ENCODE results near the gene CNTN3. TPM values are rescaled to one million over a fixed set of nuclear protein-coding genes. Genes with fewer than 3 reads are reported as not detected.

Gene CNTN3
- polyA plus RNA-seq, 1 donor (not counting 4 experiments of a cell fraction or from before 2014, with no cell fraction given), result 0.01 TPM

- Histone ChIP-seq H3K9me1 (ENCODE audit: control insufficient read depth, extremely low read depth, insufficient read depth, low read length) (no peaks in the 10 kb centered on the region), H3K4me3 (ENCODE audit: control insufficient read depth in 2 of 3, extremely low read depth in 1 of 3, insufficient read depth in 2 of 3, low read depth in 1 of 3, low read length in 3 of 3) (no peak overlapping the region), H3K36me3 (ENCODE audit: control insufficient read depth in 2 of 2, extremely low read depth in 1 of 2, insufficient read depth in 2 of 2, low read length in 2 of 2) (no peaks in the 10 kb centered on the region), H3K9me3 (ENCODE audit: control insufficient read depth, low read depth, low read length) (no peaks in the 10 kb centered on the region), H3K27me3 (ENCODE audit: control insufficient read depth, extremely low read depth, insufficient read depth, low read length) (no peaks in the 10 kb centered on the region), H2AFZ (ENCODE audit: control insufficient read depth, low read length) (no peak overlapping the region), H4K20me1 (ENCODE audit: control insufficient read depth, extremely low read depth, insufficient read depth, low read length) (no peaks in the 10 kb centered on the region), H3K4me2 (ENCODE audit: control insufficient read depth, extremely low read depth, insufficient read depth, low read depth, low read length) (no peak overlapping the region), H3K79me2 (ENCODE audit: control insufficient read depth, insufficient read depth, low read length) (no peaks in the 10 kb centered on the region), H3K9ac (ENCODE audit: control insufficient read depth, extremely low read depth, insufficient read depth, low read length) (no peak overlapping the region), H3K4me1 (ENCODE audit: control insufficient read depth, extremely low read depth, insufficient read depth, low read length) (no peaks in the 10 kb centered on the region), H3K27ac (ENCODE audit: control insufficient read depth, insufficient read depth, low read length) (no peak overlapping the region)
- TF ChIP-seq CTCF (optimal IDR thresholded peaks at IDR 0.05 in 1 of 3, IDR thresholded peaks at IDR 0.05 in 1 of 3, conservative IDR thresholded peaks at IDR 0.05 in 1 of 3; ENCODE audit: extremely low read depth in 1 of 3, insufficient read depth in 2 of 3, low read length in 3 of 3) (no peak), EZH2 (IDR thresholded peaks at IDR 0.05; ENCODE audit: low read length) (no peak)
- no peak for FAIRE-seq
- dilution Hi-C loops (cut with MboI; ENCODE audit: extremely low pct_ligation_motif_present, low sequenced_read_pairs), result no loop called here
- no peak for DNase-seq (ENCODE audit: low read depth, low spot score)
These were observed 7.1 kb upstream of the CNTN3 start for GRCh38 chr3:74621581-74621980.

- dilution Hi-C loops (cut with MboI; ENCODE audit: extremely low pct_ligation_motif_present, low sequenced_read_pairs), result no loop called here
- TF ChIP-seq EZH2 (IDR thresholded peaks at IDR 0.05; ENCODE audit: low read length) (no peak), CTCF (optimal IDR thresholded peaks at IDR 0.05 in 1 of 3, IDR thresholded peaks at IDR 0.05 in 1 of 3, conservative IDR thresholded peaks at IDR 0.05 in 1 of 3; ENCODE audit: extremely low read depth in 1 of 3, insufficient read depth in 2 of 3, low read length in 3 of 3) (no peak)
These were observed 3.3 kb upstream of the CNTN3 start for GRCh38 chr3:74617776-74618175.

More at GRCh38 chr3:74617776-74618175, 3.3 kb upstream of the CNTN3 start:
- FAIRE-seq (no peak), DNase-seq (ENCODE audit: low read depth, low spot score) (no peak)
- H3K9me3 ChIP-seq (ENCODE audit: control insufficient read depth, low read depth, low read length), result no peaks in the 10 kb centered on the region
- H3K9me1 ChIP-seq (ENCODE audit: control insufficient read depth, extremely low read depth, insufficient read depth, low read length), result no peaks in the 10 kb centered on the region
- no peaks in the 10 kb centered on the region for H3K4me1 ChIP-seq (ENCODE audit: control insufficient read depth, extremely low read depth, insufficient read depth, low read length)
- H4K20me1 ChIP-seq (ENCODE audit: control insufficient read depth, extremely low read depth, insufficient read depth, low read length), result no peaks in the 10 kb centered on the region
- H3K27me3 ChIP-seq (ENCODE audit: control insufficient read depth, extremely low read depth, insufficient read depth, low read length), result peaks cover 12% of the 10 kb centered on the region
- H2AFZ ChIP-seq (ENCODE audit: control insufficient read depth, low read length), result no peak overlapping the region
- no peak overlapping the region for H3K4me3 ChIP-seq (ENCODE audit: control insufficient read depth in 2 of 3, extremely low read depth in 1 of 3, insufficient read depth in 2 of 3, low read depth in 1 of 3, low read length in 3 of 3)
- no peaks in the 10 kb centered on the region for H3K79me2 ChIP-seq (ENCODE audit: control insufficient read depth, insufficient read depth, low read length)
- no peaks in the 10 kb centered on the region for H3K36me3 ChIP-seq (ENCODE audit: control insufficient read depth in 2 of 2, extremely low read depth in 1 of 2, insufficient read depth in 2 of 2, low read length in 2 of 2)
- no peak overlapping the region for H3K27ac ChIP-seq (ENCODE audit: control insufficient read depth, insufficient read depth, low read length)
- no peak overlapping the region for H3K4me2 ChIP-seq (ENCODE audit: control insufficient read depth, extremely low read depth, insufficient read depth, low read depth, low read length)
- no peak overlapping the region for H3K9ac ChIP-seq (ENCODE audit: control insufficient read depth, extremely low read depth, insufficient read depth, low read length)

Measured in keratinocyte (primary cell).